Adrenal gland (tissue), 12 donors: Measurements from ENCODE around the gene GDPD4. TPM values are rescaled to one million over a fixed set of nuclear protein-coding genes. Genes with fewer than 3 reads are reported as not detected.
A peak's percentile ranks its signal among the peaks of the same experiment; 100 is the strongest.

Source experiments
- DNase-seq, 7 donors: peaks; one replicate each; pipeline ENCODE4 v3.0.0-alpha.2; 2019 to 2020
- H3K27ac ChIP-seq, 5 donors: fragments of 200-600 bp; sonication (generic) in 4 of 5; 1 replicate in 3 of 5; 2 replicates in 2 of 5; pipeline versions ENCODE4 v1.5.1 to v1.8.0; 2016 to 2020; ENCODE audit warnings: mild to moderate bottlenecking in 1 of 5
- H3K27me3 ChIP-seq: fragments of 200-600 bp; 2 replicates; pipeline ENCODE4 v1.8.0; 2021
- H3K36me3 ChIP-seq, 2 donors: fragments of 200-600 bp; replicated peaks in 1 of 2; 1 replicate in 1 of 2; 2 replicates in 1 of 2; pipeline versions ENCODE4 v1.5.1 to v1.8.0; 2018 to 2022
- H3K4me1 ChIP-seq, 2 donors: fragments of 200-600 bp; replicated peaks in 1 of 2; 1 replicate in 1 of 2; 2 replicates in 1 of 2; pipeline versions ENCODE4 v1.5.1 to v1.8.0; 2018 to 2021
- H3K4me3 ChIP-seq, 4 donors: fragments of 200-600 bp; sonication (generic) in 3 of 4; one replicate each; pipeline ENCODE4 v1.5.1; 2016 to 2018
- H3K9me3 ChIP-seq, 3 donors: fragments of 200-600 bp; sonication (generic) in 1 of 3; replicated peaks in 1 of 3; 1 replicate in 2 of 3; 2 replicates in 1 of 3; pipeline versions ENCODE4 v1.5.1 to v1.8.0; 2016 to 2021
- POLR2A ChIP-seq, 2 donors: fragments of 450-650 bp; IDR thresholded peaks; one replicate each; pipeline ENCODE4 v1.6.1; 2017; ENCODE audit warnings: antibody characterized with exemption in 2 of 2, mild to moderate bottlenecking in 2 of 2, moderate library complexity in 1 of 2
- WGBS, 4 donors: extraction: QIAGEN DNeasy Blood & Tissue Kit in 2 of 4; methylation state at CpG; one replicate each; pipeline versions ENCODE4 v1.1.5 to v1.1.7; 2013 to 2017; 5-methylcytosine and 5-hydroxymethylcytosine counted together
- intact Hi-C, 2 donors: fragments of 100-400 bp; cut with DNase I; formaldehyde crosslinking; loops; one replicate each; pipeline versions ENCODE4 v1.14.1 to v1.15.0; 2022 to 2023
- polyA plus RNA-seq, 3 donors: library from polyadenylated mRNA; stranded (reverse); fragments of 200-250 nt in 2 of 3; fragments of 350-450 nt in 1 of 3; fragmentation: Illumina TruSeq in 1 of 3; extraction: RNeasy Lipid Tissue Mini Kit (QIAGEN cat#74804) in 1 of 3; gene quantifications; one replicate each; pipeline ENCODE4 v1.2.3, GENCODE V29; 2013 to 2014
- total RNA-seq, 9 donors: library from RNA; depleted of rRNA in 4 of 9; stranded (reverse); fragments of >200 nt in 4 of 9; fragments of 120-200 nt in 1 of 9; fragmentation: NEBNext Ultra II Directional in 1 of 9; extraction: Animal tissue kit (Norgen Biotek cat#: 25700) in 1 of 9; gene quantifications; one replicate each; pipeline versions ENCODE4 v1.1.0 to v1.2.4, GENCODE V29; 2013 to 2023
- TF ChIP-seq, protein P1 (sequence below), 6 experiments: fragments of 450-650 bp in 4 of 6; fragments of 200-600 bp in 2 of 6; sonication (generic) in 1 of 6; IDR thresholded peaks; 1 replicate in 5 of 6; 2 replicates in 1 of 6; pipeline versions ENCODE4 v1.5.1 to v1.8.0; 2016 to 2021; ENCODE audit warnings: antibody characterized with exemption in 6 of 6, mild to moderate bottlenecking in 2 of 6, moderate library complexity in 1 of 6
- donor health status: healthy with polysubstance abuse.
- donor health status: Bipolar disorder and iron deficiency.
- donor health status: DM: yes; HTN: yes; CAD: no.
- donor health status: DM: no; HTN: no; CAD: no.
- donor health status: DM: no; HTN: no; CAD: no.
- donor health status: DM: yes; HTN: yes; CAD: no.

Gene GDPD4
- total and polyA plus RNA-seq, 12 donors = 0.88 to 2.3 TPM; not detected in 10

DNA sequence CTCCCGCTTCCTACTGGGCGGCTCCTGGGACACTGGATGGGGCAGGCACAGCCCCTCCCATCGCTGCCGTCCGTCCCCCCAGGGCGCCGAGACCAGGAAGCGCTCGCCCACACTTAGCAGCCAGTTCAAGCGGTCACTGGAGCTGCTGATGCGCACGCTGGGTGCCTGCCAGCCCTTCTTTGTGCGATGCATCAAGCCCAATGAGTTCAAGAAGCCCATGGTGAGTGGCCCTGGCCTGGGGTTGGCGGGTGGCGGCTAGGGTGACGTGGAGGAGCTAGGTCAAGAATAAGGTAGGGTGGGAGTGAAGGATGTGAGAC, 128.9 kb downstream of the GDPD4 start:
- Histone ChIP-seq H3K4me1 (peaks cover 21 to 24% of the 10 kb centered on the region in 2 donors), H3K4me3 (no peak overlapping the region), H3K27ac (no peak overlapping the region), H3K27me3 (no peaks in the 10 kb centered on the region), H3K9me3 (no peaks in the 10 kb centered on the region), H3K36me3 (peaks cover 0 to 3% of the 10 kb centered on the region in 2 donors)
- intact Hi-C loops = no loop called here
- DNase-seq = peak in 1 of 7 donors; percentile 35
- TF ChIP-seq, protein P1, sequence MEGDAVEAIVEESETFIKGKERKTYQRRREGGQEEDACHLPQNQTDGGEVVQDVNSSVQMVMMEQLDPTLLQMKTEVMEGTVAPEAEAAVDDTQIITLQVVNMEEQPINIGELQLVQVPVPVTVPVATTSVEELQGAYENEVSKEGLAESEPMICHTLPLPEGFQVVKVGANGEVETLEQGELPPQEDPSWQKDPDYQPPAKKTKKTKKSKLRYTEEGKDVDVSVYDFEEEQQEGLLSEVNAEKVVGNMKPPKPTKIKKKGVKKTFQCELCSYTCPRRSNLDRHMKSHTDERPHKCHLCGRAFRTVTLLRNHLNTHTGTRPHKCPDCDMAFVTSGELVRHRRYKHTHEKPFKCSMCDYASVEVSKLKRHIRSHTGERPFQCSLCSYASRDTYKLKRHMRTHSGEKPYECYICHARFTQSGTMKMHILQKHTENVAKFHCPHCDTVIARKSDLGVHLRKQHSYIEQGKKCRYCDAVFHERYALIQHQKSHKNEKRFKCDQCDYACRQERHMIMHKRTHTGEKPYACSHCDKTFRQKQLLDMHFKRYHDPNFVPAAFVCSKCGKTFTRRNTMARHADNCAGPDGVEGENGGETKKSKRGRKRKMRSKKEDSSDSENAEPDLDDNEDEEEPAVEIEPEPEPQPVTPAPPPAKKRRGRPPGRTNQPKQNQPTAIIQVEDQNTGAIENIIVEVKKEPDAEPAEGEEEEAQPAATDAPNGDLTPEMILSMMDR (IDR thresholded peaks at IDR 0.05) = no peak
- no peak for TF ChIP-seq POLR2A (IDR thresholded peaks at IDR 0.05)
- 74 to 89% (median 80%) methylated on average over 11 to 16 of the region's 16 CpGs for WGBS, 4 donors

DNA sequence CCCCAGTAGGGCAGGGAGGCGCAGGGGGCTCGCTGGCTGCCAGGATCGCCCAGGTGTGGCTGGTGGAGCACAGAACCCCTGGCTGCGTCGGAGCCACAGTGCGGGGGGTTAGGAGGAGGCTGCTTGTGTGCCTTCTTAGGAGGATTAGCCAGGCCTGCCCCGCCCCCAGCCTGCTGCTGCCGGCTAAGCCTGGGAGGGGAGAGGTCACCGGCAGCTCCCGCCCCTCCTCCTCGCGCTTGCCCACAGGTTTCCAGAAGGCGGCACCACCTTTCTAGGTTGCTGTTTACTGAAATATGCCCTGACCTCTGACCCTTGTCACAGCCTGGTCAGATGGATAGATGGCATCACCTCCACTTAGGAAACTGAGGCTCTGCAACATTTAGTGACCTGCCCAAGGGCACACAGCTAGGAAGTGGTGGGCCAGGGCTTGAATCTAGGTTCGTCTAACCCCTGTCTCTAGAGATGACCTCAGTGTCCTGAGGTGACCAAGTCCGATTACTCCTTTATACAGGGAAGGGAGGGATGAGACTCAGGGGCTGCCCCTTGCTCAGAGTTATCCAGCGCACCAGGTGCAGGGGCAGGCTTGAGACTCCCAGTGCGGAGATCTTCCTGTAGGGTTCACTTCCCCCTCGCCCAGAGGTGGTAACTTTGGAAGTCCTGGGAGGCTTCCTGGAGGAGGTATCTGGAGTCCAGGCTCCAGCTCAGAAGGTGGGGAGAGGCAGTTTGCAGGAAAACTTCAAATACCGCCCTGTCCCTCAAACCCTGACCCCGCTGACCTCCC, 129.4 kb downstream of the GDPD4 start:
- Histone ChIP-seq H3K36me3 (no peaks in the 10 kb centered on the region), H3K27ac (peak overlapping the region in 1 of 5 donors; percentile 3), H3K27me3 (no peaks in the 10 kb centered on the region), H3K4me3 (no peak overlapping the region), H3K4me1 (peaks cover 21 to 24% of the 10 kb centered on the region in 2 donors), H3K9me3 (no peaks in the 10 kb centered on the region)
- WGBS, 4 donors = 72 to 82% (median 79%) methylated on average over 12 to 20 of the region's 20 CpGs
- TF ChIP-seq POLR2A (IDR thresholded peaks at IDR 0.05) = no peak
- TF ChIP-seq, protein P1 (IDR thresholded peaks at IDR 0.05) = no peak
- intact Hi-C loops = no loop called here
- DNase-seq = no peak

DNA sequence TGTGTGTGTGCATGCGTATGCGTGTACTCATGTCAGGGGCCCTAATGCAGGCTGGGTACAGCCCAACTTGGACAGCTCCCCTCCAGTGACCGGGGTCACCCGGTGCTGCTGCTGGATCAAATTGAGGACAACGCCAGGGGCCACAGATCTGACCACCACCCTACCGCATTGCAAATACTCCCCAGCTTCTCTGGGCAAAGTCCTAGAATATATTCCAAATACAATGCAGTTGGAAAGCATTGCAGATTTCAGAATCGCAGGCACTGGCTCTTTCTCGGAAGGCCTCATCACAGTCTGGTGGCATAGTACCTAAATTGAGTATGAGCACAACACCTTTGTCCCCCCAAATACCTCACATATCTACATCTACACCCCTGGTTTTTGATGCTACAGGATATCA, 130.2 kb downstream of the GDPD4 start:
- no peaks in the 10 kb centered on the region for H3K9me3 ChIP-seq
- TF ChIP-seq POLR2A (IDR thresholded peaks at IDR 0.05) = no peak
- no peak for DNase-seq
- H3K4me1 ChIP-seq = peaks cover 21 to 23% of the 10 kb centered on the region in 2 donors
- no peaks in the 10 kb centered on the region for H3K36me3 ChIP-seq
- no peaks in the 10 kb centered on the region for H3K27me3 ChIP-seq
- WGBS, 4 donors = 90 to 96% (median 92%) methylated on average over 5 to 8 of the region's 8 CpGs
- no peak overlapping the region for H3K4me3 ChIP-seq
- intact Hi-C loops = no loop called here
- H3K27ac ChIP-seq = no peak overlapping the region

DNA sequence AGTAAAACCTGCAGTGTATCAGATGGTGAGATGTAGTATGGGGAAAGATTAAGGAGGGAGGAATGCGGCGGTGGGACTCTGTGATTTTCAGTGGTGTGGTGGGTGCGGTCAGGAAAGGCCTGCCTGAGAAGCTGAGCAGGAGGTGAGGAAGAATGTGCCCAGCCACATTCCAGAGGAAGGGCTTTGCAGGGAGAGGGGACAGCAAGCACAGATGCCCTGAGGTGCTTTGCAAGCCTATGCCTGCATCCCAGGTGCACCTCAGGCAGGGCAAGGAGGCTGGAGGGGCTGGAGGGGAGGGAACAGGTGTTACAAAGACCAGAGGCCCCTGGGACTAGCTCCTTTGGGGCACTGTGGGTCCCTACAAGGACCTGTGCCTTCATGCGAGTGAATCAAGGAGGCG, 131.4 kb downstream of the GDPD4 start:
- H3K4me1 ChIP-seq = peaks cover 12 to 14% of the 10 kb centered on the region in 2 donors
- H3K9me3 ChIP-seq = no peaks in the 10 kb centered on the region
- DNase-seq = no peak
- no peak overlapping the region for H3K27ac ChIP-seq
- no peaks in the 10 kb centered on the region for H3K36me3 ChIP-seq
- H3K4me3 ChIP-seq = no peak overlapping the region
- H3K27me3 ChIP-seq = no peaks in the 10 kb centered on the region
- no peak for TF ChIP-seq POLR2A (IDR thresholded peaks at IDR 0.05)
- TF ChIP-seq, protein P1 (IDR thresholded peaks at IDR 0.05) = no peak
- intact Hi-C loops = no loop called here
- 92 to 99% (median 98%) methylated on average over 5 of the region's 5 CpGs for WGBS, 4 donors

DNA sequence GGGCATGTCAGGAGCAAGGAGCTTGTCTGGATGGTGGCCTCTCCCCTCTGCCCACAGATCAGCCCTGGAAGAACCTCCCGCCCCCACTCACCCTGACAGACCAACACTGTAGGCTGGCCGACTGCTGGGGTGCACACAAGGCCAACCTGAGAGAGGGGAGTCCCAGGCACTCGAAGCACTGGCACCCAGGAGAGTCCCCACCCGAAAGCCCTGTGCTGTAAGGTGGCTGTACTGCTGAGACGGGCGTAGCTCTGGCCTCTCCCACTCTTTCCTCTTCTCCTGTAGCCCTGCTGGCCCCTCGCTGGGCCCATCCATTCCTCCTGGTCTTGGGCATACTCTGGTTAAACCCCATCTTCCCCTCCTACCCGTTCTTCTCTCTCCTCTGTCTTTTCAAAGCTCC, 133.7 kb downstream of the GDPD4 start:
- WGBS, 4 donors = 77 to 91% (median 87%) methylated on average over 5 to 8 of the region's 8 CpGs
- H3K4me3 ChIP-seq = no peak overlapping the region
- no peak overlapping the region for H3K27ac ChIP-seq
- peaks cover 0 to 8% of the 10 kb centered on the region in 2 donors for H3K36me3 ChIP-seq
- intact Hi-C loops = no loop called here
- H3K27me3 ChIP-seq = no peaks in the 10 kb centered on the region
- no peaks in the 10 kb centered on the region for H3K9me3 ChIP-seq
- TF ChIP-seq, protein P1 (IDR thresholded peaks at IDR 0.05) = no peak
- TF ChIP-seq POLR2A (IDR thresholded peaks at IDR 0.05) = no peak
- H3K4me1 ChIP-seq = no peaks in the 10 kb centered on the region
- DNase-seq = no peak
